GM12801 (cell line): ENCODE measurements around the gene ESR1.

ENCODE experiments used
- CTCF ChIP-seq: IDR thresholded peaks from one replicate; pipeline ENCODE4 v1.5.1; 2011; ENCODE audit warnings: control low read depth; ENCODE audit not compliant: insufficient read length; ENCODE audit errors: extremely low read depth

ESR1 gene

GRCh38 chr6:152071318-152071717 is 263.8 kb downstream of the ESR1 start:
- TF ChIP-seq CTCF = no peak

GRCh38 chr6:152071843-152072242 is 264.4 kb downstream of the ESR1 start:
- TF ChIP-seq CTCF = no peak

- no peak for TF ChIP-seq CTCF
These were observed 270.5 kb downstream of the ESR1 start for GRCh38 chr6:152078001-152078400.

GRCh38 chr6:152078804-152079203 is 271.3 kb downstream of the ESR1 start:
- TF ChIP-seq CTCF = no peak

- no peak for TF ChIP-seq CTCF
These were observed 278.0 kb downstream of the ESR1 start for GRCh38 chr6:152085451-152085921.

- no peak for TF ChIP-seq CTCF
These were observed 278.9 kb downstream of the ESR1 start for GRCh38 chr6:152086223-152086873.

GRCh38 chr6:152087096-152087495 is 279.6 kb downstream of the ESR1 start:
- no peak for TF ChIP-seq CTCF
